Ishikawa (cell line): ENCODE results near the gene GBX2.

Source experiments
- CEBPB ChIP-seq: IDR thresholded peaks from 2 replicates; pipeline ENCODE4 v1.6.1; 2012
- CREB1 ChIP-seq: IDR thresholded peaks from 2 replicates; pipeline ENCODE4 v1.6.1; 2012; ENCODE audit warnings: low read depth
- EGR1 ChIP-seq: IDR thresholded peaks from 2 replicates; pipeline ENCODE4 v1.6.1; 2012
- EP300 ChIP-seq: IDR thresholded peaks from 2 replicates; pipeline ENCODE4 v1.6.1; 2012; ENCODE audit warnings: borderline replicate concordance
- FOXM1 ChIP-seq: IDR thresholded peaks from 2 replicates; pipeline ENCODE4 v1.6.1; 2012; ENCODE audit warnings: low read depth, borderline replicate concordance
- NFIC ChIP-seq: IDR thresholded peaks from 2 replicates; pipeline ENCODE4 v1.6.1; 2012
- RAD21 ChIP-seq: IDR thresholded peaks from 2 replicates; pipeline ENCODE4 v1.6.1; 2012; ENCODE audit warnings: low read depth
- TAF1 ChIP-seq: IDR thresholded peaks from 2 replicates; pipeline ENCODE4 v1.6.1; 2012; ENCODE audit warnings: low read depth, mild to moderate bottlenecking
- TCF12 ChIP-seq: IDR thresholded peaks from 2 replicates; pipeline ENCODE4 v1.6.1; 2012; ENCODE audit warnings: low read depth
- TEAD4 ChIP-seq: IDR thresholded peaks from 2 replicates; pipeline ENCODE4 v1.6.1; 2012
- YY1 ChIP-seq: IDR thresholded peaks from 2 replicates; pipeline ENCODE4 v1.6.1; 2012; ENCODE audit warnings: low read depth
- ZBTB7A ChIP-seq: IDR thresholded peaks from 2 replicates; pipeline ENCODE4 v1.6.1; 2012; ENCODE audit warnings: low read depth
- TF ChIP-seq, protein P1 (sequence below): IDR thresholded peaks from 2 replicates; pipeline ENCODE4 v1.6.1; 2012; ENCODE audit warnings: low read depth, mild to moderate bottlenecking
- TF ChIP-seq, protein P2 (sequence below): IDR thresholded peaks from 2 replicates; pipeline ENCODE4 v1.6.1; 2012
- TF ChIP-seq, protein P3 (sequence below): IDR thresholded peaks from 2 replicates; pipeline ENCODE4 v1.6.1; 2012

The GBX2 gene

DNA sequence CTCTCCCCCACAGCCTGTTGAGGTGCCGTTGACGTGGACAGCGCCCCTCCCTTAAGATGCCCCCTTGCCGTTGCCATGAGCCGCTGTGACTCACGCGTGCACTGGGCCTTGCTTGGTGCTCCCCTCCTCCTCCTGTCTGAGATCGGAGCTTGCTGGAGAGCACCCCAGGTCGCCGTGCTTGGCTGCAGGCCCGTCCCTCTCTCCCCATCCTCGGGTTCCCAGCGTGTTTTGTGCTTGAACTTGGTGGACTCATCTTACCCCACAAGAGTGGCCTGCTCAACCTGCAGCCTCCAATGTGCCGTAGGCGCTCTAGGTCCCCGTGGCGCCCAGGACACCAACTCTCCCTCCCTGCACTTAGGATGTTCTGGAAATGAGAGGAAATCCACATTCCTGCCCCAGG, 39.9 kb downstream of the GBX2 start:
- TF ChIP-seq, protein P1, sequence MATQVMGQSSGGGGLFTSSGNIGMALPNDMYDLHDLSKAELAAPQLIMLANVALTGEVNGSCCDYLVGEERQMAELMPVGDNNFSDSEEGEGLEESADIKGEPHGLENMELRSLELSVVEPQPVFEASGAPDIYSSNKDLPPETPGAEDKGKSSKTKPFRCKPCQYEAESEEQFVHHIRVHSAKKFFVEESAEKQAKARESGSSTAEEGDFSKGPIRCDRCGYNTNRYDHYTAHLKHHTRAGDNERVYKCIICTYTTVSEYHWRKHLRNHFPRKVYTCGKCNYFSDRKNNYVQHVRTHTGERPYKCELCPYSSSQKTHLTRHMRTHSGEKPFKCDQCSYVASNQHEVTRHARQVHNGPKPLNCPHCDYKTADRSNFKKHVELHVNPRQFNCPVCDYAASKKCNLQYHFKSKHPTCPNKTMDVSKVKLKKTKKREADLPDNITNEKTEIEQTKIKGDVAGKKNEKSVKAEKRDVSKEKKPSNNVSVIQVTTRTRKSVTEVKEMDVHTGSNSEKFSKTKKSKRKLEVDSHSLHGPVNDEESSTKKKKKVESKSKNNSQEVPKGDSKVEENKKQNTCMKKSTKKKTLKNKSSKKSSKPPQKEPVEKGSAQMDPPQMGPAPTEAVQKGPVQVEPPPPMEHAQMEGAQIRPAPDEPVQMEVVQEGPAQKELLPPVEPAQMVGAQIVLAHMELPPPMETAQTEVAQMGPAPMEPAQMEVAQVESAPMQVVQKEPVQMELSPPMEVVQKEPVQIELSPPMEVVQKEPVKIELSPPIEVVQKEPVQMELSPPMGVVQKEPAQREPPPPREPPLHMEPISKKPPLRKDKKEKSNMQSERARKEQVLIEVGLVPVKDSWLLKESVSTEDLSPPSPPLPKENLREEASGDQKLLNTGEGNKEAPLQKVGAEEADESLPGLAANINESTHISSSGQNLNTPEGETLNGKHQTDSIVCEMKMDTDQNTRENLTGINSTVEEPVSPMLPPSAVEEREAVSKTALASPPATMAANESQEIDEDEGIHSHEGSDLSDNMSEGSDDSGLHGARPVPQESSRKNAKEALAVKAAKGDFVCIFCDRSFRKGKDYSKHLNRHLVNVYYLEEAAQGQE = no peak
- TF ChIP-seq TEAD4 (no peak), RAD21 (no peak), TCF12 (no peak), NFIC (no peak)
- TF ChIP-seq, protein P2, sequence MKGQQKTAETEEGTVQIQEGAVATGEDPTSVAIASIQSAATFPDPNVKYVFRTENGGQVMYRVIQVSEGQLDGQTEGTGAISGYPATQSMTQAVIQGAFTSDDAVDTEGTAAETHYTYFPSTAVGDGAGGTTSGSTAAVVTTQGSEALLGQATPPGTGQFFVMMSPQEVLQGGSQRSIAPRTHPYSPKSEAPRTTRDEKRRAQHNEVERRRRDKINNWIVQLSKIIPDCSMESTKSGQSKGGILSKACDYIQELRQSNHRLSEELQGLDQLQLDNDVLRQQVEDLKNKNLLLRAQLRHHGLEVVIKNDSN = no peak
- TF ChIP-seq, protein P3, sequence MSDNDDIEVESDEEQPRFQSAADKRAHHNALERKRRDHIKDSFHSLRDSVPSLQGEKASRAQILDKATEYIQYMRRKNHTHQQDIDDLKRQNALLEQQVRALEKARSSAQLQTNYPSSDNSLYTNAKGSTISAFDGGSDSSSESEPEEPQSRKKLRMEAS = no peak

DNA sequence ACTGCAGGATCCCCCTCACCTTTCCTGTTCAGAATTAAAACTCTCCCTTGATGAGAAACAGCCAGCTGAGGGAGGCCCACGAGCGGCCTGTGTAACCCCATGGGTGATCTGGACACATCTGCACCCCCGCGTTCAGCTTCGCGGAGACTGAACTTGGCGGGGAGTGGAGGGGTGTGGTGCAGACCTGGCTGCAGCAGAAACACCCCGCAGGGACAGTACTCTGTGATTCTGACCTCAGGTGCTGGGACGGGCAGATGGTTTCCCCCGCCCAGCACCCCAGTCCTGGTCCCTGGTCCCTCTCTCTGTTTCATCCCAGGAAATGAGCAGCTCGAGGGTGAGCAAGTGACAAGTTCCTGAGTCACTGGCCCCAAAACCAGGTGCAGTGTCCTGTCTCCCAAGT, 41.2 kb downstream of the GBX2 start:
- TF ChIP-seq TAF1 (no peak), CREB1 (no peak), CEBPB (no peak), EGR1 (no peak), EP300 (no peak), TCF12 (no peak), TEAD4 (no peak), ZBTB7A (no peak), FOXM1 (no peak)
- TF ChIP-seq, protein P3 = no peak
- TF ChIP-seq, protein P1 = no peak
- TF ChIP-seq, protein P2 = no peak

DNA sequence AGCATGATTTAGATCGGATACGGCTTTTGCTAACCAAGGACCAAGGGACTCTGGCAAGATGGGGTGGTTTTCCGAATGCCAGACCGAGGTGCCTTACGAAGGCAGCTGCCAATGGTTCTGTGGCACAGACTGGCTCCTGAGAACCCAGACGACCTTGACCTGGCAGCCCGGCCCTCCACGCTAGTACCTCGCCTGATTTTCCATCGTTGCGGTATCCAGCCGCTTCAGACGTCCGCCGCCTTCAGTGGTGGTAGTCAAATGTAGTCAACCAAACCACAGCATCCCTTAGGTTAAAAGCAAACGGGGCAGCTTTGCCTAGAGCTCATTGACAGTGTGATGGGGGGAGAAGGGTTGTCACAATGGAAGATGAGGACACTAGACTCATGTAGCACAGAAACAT, 42.6 kb downstream of the GBX2 start:
- TF ChIP-seq EGR1 (no peak), EP300 (no peak), TAF1 (no peak), FOXM1 (no peak), CREB1 (no peak), NFIC (no peak), YY1 (no peak), CEBPB (no peak), RAD21 (no peak), TEAD4 (no peak)
- TF ChIP-seq, protein P1 = no peak
- TF ChIP-seq, protein P3 = no peak

DNA sequence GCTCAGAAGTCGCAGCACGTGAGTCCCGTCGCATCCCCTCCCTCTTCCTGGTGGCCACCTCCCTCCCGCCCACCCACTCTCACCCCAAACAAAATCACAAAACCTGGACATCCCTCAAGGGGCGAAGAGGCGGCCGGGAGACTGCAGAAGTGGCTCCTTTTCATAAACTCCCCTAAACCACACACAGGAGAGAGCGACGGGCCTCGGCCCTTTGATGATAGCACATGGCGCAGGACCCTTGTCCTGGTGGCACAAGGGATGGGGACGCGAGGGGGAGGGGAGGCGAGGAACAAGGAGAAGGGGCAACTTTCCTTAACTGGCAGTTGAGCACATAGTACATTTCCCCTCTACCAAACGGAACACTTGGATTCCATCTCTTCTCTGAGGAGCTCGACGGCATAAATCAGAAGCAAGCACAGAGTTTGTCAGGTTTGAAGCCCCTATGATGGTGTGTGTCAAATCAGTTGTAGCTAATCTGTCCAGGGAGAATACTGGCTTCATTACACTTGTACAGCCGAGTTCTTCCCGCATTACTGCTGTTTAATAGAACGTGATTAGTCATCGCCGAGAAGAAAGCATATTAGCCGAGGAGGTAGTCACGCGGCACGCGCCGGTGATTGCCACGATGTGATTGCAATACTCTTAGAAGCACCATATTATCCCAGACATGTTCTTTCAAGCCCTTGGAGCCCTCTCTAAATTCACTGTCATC, 43.8 kb downstream of the GBX2 start:
- TF ChIP-seq, protein P3 = no peak
- TF ChIP-seq CEBPB (no peak), RAD21 (no peak), NFIC (no peak), EP300 (no peak), TCF12 (no peak), TEAD4 (no peak), ZBTB7A (no peak), FOXM1 (no peak), YY1 (no peak), TAF1 (no peak), EGR1 (no peak)
- TF ChIP-seq, protein P1 = no peak
- TF ChIP-seq, protein P2 = no peak
